HG03159 (cell line): ENCODE measurements around the gene TMEM150C.
A peak's percentile ranks its signal among the peaks of the same experiment; 100 is the strongest.
"Not testable (repeated sequence)": the region's sequence is repeated elsewhere in the genome, so short reads cannot be mapped to it uniquely, and the experiment has no call there.

Experiments used
- ATAC-seq: cut with Tn5 transposase; IDR thresholded peaks from one replicate; pipeline ENCODE4 v1.9.1; 2021; ENCODE audit warnings: mild to moderate bottlenecking, moderate library complexity; ENCODE audit not compliant: unreplicated experiment

The TMEM150C gene

DNA sequence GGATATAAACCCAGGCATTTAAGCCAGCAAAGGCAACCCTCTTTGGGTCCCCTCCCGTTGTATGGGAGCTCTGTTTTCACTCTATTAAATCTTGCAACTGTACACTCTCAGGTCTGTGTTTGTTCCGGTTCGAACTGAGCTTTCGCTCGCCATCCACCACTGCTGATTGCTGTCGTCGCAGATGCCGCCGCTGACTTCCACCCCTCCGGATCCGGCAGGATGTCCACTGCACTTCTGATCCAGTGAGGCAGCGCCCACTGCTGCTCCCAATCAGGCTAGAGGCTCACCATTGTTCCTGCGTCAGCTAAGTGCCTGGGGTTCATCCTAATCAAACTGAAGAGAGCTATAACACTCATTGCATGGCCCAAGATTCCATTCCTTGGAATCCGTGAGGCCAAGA, 82.2 kb downstream of the TMEM150C start:
- no peak for ATAC-seq

DNA sequence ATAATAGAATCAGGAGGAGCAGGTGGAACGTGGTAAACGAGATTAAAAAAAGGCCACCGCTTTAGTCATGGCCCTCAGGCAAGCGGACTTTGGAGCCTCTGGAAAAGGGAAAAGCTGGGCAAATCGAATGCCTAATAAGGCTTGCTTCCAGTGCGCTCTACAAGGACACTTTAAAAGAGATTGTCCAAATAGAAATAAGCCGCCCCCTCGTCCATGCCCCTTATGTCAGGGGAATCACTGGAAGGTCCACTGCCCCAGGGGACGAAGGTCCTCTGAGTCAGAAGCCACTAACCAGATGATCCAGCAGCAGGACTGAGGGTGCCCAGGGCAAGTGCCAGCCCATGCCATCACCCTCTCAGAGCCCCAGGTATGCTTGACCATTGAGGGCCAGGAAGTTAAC, 84.3 kb downstream of the TMEM150C start:
- ATAC-seq, result not testable (repeated sequence)

DNA sequence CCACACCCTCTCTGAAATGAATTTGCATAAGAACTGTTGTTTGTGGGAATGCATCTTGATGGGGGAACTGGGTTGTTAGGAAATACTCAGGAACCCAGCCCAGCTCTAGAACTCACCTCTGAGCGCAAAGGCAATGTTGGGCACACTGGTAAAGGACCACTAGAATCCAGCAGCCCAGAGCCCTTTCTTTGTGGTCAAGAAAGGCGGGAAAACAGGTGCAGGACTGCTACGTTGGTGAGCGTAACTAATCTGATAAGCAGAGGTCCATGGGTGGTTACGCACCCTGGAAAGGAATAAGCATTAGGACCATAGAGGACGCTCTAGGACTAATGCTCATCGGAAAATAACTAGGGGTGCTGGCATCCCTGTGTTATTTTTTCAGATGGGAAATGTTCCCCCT, 85.9 kb downstream of the TMEM150C start:
- ATAC-seq, result not testable (repeated sequence)

DNA sequence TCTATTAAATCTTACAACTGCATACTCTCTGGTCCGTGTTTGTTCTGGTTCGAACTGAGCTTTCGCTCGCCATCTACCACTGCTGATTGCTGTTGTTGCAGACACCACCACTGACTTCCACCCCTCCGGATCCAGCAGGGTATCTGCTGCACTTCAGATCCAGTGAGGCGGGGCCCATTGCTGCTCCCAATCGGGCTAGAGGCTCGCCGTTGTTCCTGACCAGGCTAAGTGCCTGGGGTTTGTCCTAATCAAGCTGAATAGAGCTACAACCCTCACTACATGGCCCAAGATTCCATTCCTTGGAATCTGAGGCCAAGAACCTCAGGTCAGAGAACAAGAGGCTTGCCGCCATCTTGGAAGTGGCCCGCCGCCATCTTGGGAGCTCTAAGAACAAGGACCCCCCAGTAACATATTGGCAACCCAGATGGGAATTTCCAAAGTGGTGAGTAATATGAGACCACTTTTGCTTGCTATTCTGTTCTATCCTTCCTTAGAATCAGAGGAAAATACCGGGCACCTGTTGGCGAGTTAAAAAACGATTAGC, 88.1 kb downstream of the TMEM150C start:
- no peak for ATAC-seq

DNA sequence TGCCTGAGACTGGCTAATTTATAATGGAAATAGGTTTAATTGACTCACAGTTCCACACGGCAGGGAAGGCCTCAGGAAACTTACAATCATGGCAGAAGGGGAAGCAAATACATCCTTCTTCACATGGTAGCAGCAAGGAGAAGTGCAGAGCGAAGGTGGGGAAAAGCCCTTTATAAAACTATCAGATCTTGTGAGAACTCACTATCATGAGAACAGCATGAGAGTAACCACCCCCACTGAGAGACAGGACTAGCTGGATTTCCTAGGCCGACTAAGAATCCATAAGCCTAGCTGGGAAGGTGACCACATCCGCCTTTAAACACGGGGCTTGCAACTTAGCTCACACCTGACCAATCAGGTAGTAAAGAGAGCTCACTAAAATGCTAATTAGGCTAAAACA, 88.7 kb downstream of the TMEM150C start:
- ATAC-seq, result not testable (repeated sequence)

DNA sequence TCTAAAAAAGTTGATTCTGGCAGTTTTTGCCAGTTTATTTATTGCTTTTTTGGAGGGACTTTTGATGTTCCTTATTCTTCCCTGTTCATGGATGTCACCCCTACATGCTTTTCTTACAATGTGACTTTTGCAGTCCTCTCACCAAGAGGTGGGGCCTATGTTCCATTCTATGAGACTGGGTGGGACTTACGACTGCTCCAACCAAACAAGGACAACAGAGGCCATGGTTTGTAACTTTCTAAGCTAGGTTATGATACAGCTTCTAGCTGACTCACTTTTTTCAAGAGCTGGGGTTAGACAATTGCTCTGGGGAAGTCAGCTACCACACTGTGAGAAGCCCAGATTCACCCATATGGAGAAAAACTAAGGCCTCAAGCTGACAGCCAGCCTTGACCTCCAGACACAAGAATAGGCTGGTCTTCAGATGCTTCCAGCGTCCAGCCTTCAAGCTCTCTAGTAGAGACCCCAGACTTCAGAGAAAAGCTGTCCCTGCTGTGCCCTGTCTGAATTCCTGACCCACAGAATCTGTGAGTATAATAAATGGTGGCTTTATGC, 91.9 kb downstream of the TMEM150C start:
- ATAC-seq, result no peak

DNA sequence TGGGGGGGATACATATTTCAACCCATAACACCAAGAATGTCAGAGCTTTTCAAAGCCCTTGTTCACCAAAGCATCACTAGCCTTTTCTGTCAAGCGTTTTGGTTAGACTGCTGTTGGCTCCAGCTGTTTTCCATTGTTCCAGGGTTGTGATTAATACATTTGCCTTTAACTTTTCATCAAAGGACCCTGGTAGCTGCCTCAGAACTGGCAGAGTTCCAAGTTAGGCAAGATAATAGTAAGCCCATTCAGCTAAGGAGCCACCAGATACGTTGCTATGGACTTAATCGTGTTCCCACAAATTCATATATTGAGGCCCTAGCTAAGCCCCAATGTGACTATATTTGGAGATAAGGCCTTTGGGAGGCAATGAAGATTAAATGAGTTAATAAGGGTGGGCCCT, 94.3 kb downstream of the TMEM150C start:
- ATAC-seq, result no peak

DNA sequence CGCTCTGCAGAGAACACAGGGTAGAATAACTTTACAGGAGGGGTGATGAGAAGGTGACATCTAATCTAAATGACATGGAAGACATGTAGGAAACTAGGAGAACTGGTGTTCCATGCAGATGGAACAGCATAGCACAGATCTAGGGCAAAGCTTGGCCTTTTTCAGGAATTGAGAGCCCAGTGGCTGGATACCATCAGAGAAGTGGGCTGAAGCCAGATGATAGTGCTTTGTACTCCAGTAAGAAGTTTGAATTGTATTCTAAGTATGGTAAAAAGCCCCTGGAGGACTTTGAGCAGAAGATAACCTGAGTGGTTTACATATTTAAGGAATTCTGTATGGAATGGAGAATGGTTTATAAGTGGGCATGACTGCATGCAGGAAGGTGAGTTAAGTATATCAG, 98.6 kb downstream of the TMEM150C start:
- ATAC-seq, result no peak

DNA sequence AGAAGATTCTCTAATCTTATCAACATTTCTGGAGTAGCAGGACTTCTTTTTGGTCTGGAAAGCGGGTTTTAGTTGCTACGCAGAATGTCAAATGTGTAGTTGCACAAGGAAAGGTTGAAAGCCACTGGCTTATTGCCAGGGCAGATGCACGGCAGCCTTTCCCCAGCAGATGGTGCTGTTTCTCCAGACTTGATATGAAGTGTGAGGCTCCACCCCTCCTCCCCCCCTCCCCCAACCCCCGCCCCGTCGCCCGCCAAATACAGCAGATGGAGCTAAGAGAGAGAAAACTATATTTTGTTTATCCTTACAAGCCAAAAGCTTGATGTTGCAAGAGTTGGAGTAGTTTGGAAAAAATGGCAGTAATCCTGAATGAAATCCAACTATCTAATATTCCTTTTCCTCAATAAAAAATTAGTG, 99.4 kb downstream of the TMEM150C start:
- ATAC-seq, result peak; percentile 75

DNA sequence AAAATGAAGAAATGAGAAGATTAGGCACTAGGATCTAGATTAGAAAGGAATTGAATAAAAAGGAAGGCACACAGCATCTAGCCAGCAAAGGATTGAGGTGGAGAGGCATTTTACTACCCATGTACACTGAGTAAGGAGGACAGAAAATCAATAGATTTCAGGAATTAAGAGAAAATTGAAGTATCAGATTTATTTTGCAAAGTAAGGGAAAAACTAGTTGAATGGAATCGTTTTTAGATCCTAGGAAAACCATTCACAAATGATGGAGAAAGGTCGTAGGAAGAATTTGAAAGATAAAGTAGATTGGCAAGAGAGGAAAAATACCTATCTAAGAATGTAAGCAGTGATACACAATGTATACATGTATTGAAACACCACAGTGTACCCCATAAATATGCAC, 100.1 kb downstream of the TMEM150C start:
- ATAC-seq, result no peak

DNA sequence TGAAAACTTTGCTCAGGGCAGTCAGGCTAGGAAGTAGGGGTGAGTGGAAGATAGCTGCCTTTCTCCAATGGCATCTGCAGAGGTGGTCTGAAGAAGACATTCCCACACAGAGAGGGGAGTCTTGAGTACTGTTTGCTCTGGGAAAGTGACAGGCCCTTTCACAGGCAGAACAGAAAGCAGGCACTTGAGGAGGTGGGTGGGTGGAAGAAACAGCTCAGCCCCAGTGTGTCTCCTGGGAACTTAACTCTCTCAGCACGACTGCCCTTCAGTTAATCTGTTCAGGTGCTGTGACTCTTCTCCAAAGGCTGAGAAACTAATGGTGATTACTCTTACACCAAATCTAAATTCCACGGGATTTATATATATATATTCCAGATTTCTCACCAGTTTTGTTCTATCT, 103.1 kb downstream of the TMEM150C start:
- no peak for ATAC-seq

DNA sequence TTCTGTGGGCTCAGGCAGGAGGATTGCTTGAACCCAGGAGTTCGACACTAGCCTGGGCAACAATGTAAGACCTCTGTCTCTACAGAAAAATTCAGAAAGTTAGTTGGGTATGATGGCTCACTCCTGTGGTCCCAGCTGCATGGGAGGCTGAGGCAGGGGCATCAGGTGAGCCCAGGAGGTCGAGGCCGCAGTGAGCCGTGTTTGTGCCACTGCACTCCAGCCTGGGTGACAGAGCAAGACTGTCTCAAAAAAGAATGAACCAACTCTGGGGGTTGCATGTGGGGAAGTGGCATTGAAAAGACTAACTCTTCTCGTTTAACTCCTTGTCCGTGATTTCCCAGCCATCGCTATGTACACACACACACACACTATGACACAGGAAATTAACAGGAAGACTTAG, 104.5 kb downstream of the TMEM150C start:
- ATAC-seq, result no peak

DNA sequence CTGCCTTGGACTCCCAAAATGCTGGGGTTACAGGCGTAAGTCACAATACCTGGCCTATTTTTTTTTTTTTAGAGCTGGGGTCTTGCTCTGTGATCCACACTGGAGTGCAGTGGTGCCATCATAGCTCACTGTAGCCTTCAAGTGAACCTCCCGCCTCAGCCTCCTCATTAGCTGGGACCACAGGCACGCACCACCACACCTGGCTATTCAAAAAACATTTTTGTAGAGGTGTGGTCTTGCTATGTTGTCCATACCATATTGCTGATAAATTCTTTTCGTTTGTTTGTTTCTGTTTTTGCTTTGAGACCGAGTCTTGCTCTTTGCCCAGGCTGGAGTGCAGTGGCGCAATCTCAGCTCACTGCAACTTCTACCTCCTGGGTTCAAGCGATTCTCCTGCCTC, 109.8 kb downstream of the TMEM150C start:
- ATAC-seq, result no peak

DNA sequence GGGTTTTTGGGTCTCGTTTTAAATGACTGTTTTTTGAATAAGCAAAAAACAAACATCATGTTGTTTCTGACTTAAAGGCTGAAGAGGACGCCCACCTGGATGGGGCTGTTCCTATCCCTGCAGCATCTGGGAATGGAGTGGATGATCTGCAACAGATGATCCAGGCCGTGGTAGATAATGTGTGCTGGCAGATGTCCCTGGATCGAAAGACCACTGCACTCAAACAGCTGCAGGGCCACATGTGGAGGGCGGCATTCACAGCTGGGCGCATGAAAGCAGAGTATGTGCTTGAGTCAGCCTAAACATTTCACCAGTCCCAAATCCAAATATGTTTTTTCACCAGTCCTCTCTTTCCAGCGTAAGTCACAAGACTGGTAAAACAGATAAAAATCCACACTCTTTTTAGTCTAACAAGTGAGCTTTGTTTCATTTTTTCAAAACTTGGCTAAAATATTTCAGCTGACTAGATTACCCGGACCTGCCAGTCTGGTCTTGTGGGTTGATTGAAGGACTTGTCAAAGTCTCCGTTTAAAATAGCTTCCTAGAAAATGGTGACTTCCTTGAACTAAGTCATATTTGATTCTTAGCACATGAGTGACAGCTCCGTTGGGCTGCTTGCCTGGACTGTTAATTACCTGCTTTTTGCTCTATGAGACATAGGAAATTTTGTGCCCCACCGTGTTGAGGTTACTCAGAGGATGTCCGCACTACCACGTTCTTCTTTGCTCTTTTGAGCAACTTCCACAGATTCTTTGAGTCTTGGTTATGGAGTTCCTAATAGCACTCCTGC, 110.6 kb downstream of the TMEM150C start:
- ATAC-seq, result no peak

DNA sequence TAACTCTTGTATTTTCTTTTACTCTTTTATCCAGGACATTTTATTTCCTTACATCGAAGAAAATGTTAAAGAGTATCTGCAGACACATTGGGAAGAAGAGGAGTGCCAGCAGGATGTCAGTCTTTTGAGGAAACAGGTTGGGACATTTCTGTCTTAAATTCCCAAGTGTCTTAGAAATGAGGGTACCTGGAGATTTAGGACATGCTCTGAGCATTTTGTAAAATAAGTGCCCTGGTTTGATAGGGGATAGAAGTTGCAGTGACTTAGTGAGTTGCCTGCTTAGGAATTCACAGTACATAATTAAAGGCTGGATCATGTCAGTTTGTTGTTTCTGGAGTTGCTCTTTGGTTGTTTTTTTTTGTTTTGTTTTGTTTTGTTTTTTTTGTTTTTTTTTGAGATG, 113.9 kb downstream of the TMEM150C start:
- no peak for ATAC-seq

DNA sequence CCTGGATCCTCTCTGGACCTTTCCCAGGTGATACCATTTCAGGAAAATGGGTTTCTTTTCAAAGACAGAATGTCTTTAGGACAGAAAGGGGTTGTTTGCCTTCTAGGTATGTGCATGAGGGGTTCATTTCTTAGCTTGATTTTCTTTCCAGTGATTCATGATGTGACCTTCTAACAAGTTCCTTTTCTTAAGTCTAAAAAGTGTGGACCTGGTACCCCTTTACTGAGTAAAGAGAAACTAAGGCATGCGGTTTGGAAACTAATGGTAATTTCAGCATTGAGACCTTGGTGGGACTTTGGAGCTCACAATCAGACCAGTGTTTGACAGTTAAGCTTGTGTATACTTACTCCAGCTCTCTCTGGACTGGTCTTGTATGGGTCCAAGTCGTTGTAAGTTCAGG, 122.7 kb downstream of the TMEM150C start:
- no peak for ATAC-seq

DNA sequence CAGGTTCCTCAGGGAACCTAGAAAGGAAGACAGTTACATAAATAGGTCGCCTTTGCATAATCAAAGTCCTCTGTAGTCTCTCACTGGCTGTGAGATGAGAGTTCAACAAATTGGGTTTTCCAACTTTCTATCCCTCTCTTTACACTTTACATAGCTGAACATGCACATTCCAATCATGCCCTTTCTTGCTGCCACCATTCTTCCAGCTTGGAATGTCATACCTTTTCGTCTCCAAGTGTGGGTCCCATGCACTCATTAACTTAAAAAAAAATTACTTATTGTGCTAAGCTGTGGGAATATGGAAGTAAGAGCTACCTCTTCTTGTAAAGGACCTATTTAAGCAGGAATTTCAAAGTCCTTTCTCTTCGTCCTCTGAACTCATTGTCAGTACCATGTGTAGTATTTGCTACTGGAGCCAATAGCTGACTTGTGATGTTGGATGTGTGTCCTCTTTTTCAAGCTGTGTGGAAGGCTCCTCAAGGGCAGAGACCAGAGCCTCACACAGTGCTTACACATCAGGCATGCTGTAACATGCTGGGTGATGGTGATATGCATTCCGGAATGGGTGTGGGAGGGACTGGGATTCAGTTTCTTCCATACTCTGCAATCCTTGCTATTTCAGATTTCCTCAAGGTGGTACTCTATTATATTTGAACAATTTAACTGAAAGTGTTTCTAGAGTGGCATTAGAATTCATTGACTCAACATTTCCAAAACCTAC, 124.3 kb downstream of the TMEM150C start:
- no peak for ATAC-seq

DNA sequence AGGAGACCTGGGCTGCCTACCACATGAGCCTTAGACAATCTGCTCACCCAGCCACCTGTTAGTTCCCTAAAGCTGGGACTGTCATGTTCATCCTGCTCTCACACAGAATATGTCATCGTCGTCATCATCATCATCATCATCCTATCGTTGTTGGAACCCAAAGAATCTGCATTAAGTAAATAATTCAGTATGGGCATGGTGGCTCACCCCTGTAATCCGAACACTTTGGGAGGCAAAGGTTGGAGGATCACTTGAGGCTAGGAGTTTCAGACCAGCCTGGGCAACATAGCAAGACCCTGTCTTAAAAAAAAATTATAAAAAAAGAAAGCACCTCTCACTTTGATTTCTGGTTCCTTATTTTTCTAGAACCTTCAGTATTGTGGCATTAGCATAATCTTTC, 125.0 kb downstream of the TMEM150C start:
- no peak for ATAC-seq

DNA sequence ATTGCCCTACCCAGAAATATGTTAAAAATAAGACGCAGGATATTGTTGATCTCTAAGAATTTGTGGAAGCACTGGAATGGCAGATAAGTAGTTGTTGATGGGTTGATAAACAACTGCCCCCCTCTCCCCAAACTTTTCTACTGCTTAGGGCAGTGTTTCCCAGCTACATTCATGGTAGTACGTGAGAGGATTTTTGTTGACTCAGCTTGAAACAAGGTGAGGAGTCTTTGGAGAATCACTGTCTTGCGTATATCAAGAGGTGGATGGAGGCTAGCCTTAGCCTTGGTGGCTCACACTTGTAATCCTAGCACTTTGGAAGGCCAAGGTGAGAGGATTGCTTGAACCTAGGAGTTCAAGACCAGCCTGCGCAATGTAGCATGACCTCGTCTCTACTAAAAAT, 125.7 kb downstream of the TMEM150C start:
- no peak for ATAC-seq

DNA sequence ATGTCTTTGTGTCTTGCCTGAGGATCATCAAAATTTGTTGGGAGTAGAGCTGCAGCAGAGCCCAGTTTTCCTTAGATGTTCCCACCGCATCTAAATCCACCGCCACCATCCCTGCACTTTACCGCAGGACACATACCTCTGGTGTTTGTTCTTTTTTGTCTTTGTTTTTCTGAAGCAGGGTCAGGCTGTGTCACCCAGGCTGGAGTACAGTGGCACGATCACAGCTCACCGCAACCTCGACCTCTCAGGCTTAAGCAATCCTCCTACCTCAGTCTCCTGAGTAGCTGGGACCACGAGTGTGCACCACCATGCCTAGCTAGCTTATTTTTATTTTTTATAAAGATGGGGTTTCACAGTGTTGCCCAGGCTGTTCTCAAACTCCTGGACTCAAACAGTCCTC, 126.8 kb downstream of the TMEM150C start:
- ATAC-seq, result no peak

DNA sequence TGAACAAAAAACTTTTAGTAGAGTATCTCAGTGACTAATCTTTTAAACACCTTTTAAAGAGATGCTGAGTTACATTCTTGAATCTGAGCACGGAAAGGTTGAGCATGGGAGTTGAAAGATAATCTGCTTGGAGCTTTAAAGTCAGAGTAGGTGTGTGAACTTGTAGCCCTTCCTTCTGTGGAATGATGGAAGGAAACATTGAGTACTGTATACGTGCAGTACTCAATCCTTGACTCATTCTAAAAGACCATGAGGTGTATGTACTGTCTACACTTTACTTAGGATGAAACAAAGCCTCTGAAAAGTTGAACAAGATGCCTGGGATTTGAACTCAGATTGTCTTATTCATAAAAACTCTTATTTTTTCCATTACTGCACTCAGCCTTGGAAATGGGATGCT, 128.0 kb downstream of the TMEM150C start:
- ATAC-seq, result no peak
